Activated T-cell treated with anti-CD3 and anti-CD28 coated beads for 24 hours (primary cell): Measurements from ENCODE around the gene SPRY1.
A peak's percentile ranks its signal among the peaks of the same experiment; 100 is the strongest.

Source experiments
- DNase-seq: peaks from one replicate; pipeline ENCODE4 v3.0.0-alpha.2; 2020; ENCODE audit warnings: low read depth

SPRY1 gene

DNA sequence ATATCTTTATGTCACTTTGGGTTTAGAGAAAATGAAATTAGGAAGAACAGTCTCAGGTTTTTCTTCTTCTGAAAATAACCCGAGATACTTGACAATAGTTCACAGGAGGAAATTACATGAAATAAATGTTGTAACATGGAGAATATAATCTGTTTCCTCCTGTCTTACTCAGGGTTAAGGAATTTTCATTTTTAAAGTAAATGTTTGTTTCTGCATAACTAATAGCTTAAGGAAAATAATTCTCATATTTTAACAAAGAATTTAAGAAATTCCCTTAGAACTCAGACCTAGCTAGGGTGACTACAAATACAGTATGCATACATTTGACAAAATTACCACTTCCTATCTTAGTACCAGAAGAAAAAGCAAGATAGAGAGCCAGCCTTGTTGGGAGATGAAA lies 17.2 kb upstream of the SPRY1 start:
- DNase-seq: no peak

DNA sequence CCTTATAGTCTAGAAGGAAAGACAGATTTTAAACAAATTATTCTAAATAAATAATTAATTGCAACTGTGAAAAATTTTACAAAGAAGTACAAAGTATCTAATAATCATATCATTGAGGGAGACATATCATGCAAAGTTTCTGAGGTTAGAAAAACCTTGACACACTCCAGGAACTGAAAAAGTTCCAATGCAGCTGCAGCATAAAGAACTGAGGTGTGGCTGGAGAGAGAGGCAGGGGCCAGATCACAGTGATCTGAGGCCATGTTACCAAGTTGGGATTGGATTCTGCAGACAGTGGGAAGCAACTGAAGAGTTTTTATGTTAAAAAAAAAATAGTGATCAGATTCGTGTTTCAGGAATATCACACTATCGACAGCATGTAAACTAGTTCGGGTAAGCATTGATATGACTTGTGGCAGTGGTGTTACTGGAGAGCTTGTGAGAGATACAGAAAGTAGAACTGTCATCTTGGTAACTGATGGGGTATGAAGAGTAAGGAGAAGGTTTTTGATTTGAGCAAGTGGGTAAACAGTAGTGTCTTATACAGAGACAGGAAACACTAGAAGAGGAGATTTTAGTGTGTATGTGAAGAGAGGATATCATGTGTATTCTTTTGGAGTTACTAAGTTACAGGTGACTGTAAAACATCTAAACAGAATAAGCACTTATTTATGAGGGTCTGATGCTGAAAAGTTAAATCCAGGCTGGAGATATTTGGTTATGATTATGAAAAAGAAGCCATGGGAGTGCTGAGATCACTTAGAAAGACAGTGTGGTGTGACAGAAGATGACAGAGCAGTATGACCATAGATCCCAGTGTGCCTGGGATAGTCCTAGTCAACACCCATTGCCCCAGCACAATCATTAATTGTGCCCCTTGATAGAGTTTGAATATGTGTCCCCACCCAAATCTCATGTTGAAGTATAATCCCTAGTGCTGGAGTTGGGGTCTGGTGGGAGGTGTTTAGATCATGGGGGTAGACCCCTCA lies 15.6 kb upstream of the SPRY1 start:
- DNase-seq: no peak

DNA sequence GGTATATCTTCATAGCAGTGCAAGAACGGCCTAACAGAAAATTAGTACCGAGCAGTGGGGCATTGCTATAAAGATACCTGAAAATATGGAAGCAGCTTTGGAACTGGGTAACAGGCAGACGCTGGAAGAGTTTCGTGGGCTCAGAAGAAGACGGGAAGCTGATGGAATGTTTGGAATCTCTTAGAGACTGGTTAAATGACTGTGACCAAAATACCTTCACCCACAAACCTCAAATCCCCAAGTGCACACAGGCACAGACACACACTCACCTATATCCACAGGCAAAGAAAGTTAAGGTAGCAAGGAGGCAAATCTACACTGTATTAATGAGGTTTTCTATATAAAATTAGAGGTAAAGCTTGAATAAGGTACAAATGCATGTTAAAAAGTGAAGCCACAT lies 14.6 kb upstream of the SPRY1 start:
- DNase-seq: no peak

DNA sequence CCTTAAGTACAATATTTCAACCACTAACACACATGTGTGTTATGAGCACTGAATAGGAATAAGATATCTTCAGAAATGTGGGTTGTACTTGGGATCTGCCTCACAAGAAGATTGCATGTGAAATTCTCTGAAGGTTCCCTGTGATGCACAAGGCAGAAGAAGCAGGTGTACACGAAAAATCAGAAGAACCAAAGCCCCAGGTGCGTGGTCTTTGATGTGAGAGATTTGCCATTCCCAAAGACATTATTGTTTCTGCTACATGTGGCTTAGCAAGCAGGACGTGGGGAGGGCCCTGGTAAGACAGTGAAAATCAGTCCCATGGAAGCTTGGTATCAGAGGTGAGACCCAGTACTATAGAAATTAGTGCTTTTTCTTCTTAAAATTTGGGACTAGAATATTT lies 13.0 kb upstream of the SPRY1 start:
- DNase-seq: no peak

DNA sequence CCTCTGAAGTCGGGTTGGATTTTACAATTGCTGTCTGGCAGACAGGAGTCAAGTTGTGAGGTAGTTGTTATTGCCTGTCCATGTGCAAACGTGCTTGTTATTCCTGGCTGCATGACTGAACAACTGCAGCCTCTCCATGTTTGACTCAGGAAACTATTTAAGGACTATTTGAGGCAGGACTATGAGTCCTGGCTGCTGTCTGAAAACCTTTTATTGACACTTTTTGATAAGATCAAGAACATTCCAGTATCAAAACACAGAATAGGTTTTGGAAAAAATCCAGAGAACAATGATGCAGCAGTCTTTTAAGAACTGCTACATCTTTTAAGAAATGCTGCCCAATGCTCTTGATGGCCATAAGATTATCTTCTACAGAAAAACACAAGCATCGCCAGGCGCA lies 10.0 kb upstream of the SPRY1 start:
- no peak for DNase-seq

DNA sequence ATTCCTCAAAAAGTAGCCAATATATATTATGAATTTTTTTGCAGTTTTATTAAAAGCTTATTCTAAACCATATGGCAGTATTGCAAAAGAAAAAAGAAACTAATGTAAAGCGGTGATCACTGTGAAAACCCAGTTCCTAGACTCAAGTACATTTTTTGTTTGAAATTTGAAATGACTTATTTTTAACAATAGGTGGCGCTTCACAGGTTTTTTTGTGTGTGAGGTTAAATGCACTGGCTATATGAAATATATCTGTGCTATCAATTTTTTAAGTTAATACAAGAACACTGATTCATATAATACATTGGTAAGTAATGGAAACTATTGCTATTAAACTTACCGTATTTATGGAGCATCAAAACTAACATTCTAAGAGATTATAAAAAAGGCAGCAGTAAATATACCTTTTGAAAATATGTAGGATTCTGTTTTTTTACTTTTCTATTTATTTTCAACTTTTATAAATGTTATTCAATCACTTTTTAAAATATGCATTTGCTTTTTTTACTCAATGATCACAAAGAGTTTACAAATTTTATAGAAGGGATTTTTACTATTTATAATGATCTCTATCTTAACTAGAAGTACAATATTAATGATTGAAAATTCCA lies 5.6 kb upstream of the SPRY1 start:
- no peak for DNase-seq

DNA sequence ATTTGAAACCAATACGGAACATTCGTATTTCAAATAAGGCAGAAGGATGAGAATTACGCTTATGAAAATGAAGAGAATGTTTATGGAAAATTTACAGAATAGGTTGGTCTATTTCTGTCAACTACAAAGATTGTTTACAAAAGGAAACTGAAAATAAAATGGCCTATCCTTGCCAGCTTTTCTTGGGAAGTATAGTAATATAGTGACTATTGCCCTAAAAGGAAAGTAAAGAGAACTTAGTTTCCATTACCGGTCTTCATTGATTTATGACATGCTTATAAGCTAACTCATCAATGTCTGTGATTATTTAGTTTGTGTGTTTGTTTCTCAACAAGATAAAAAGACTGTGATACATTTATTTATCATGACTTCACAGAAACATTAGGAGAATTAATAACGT lies 2.9 kb upstream of the SPRY1 start:
- DNase-seq: no peak

DNA sequence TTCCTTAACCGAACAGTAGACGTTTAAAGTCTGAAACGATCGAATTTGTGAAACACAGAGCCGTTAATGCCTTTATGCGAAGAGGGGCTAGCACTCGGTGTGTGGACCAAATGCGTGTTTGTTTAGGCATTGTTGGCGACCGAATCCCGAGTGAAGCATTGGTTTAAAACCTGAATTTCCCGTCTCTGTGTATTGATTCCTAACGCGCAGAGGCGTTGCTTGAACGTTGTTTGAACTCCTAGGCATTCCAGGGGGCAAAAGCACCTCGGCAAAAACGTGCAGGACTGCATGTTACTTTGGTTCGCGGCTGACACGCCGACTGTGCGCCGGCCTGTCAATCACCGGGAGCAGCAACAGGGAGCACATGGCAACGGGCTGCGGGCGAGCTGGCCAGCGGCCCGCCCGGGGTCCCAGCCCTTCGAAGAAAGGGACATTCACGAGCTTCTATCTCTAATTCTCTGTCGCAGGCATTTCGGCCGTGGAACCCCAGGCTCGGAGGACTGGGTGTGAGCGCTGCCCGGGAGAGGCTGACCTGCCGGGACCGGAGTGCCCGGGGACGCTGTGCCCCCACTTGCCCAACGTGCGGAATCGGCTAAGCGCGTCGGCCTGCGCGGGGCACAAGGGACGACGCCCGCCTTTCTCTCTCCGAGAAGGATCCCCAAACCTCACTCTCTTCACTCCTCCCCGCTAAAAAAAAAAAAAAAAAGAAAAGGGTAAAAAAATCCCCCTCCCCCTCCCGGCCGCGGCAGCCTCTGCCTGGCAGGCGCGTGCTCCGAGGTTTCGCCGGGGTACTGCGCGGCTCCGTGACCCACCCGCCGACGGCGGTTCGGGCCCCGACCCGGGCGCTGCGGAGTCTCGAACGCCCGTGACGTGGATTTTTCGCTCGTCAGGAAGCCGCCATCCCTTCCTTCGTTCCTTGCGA lies 810 bp downstream of the SPRY1 start:
- DNase-seq: peak; percentile 23

DNA sequence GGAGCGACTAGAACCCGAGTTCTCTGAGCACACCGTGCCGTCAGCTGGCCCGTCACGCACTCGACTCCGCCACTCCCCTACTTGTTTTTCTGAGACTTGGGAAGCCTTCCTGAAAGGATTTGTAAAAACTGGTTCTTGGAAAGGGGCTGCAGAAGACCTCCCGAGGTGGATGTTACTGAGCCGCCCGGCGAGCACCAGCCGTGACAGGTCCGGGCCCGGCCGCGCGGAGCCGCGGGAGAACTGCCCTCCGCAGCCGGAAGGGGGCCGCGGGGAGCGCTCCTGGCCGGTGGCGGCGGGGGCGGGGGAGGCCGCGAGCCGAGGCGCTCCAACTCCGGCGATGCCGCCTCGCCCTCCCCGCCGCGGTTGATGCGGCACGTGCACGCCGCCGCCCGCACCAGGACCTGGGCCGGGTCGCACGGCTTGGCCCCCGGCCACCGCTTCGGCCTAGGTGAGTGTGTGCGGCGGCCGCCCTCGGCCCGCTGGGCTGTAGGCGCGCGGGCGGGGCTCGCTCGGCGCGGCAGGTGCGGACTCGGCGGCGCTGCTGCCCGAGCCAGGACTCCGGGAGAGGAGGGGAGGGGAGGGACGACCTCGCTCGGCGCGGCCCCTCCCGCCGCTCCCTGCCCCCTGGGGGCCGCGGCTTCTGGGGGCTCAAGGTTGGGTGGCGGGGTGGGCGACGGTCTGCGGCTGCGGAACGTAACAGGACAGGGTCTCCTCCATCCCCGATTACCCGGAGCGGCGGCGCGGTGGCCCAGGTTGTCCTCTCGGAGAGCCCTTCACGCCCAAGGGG lies 1.7 kb downstream of the SPRY1 start:
- peak; percentile 33 for DNase-seq

DNA sequence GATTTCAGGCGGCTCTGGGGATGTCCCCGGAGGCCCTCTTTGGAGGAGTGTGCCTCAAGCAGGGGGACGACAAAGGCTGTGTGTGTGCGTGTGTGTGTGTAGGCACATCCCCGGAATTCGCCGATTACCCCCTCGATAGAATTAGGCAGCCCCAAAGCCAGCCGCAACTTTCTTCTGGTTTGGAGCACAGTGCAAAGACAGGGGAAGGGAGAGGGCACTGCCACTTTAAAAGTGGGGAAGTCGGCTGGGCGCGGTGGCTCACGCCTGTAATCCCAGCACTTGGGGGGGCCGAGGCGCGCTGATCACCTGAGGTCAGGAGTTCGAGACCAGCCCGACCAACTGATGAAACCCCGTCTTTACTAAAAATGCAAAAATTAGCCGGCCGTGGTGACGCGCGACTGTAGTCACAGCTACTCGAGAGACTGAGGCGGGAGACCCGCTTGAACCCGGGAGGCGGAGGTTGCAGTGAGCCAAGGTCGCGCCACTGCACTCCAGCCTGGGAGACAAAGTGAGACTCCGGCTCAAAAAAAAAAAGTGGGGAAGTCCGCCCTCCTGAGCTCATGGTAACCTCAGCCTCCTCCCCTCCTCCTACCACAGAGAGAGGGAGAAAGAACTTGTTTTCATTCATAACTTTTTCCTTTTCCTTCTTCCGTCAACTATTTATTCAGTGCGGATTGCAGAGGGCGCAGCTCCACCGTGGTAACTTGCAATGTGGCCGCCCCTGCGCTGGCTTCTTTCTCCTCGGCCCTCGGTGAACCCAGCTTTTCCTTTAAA lies 2.4 kb downstream of the SPRY1 start:
- DNase-seq: peak; percentile 39

DNA sequence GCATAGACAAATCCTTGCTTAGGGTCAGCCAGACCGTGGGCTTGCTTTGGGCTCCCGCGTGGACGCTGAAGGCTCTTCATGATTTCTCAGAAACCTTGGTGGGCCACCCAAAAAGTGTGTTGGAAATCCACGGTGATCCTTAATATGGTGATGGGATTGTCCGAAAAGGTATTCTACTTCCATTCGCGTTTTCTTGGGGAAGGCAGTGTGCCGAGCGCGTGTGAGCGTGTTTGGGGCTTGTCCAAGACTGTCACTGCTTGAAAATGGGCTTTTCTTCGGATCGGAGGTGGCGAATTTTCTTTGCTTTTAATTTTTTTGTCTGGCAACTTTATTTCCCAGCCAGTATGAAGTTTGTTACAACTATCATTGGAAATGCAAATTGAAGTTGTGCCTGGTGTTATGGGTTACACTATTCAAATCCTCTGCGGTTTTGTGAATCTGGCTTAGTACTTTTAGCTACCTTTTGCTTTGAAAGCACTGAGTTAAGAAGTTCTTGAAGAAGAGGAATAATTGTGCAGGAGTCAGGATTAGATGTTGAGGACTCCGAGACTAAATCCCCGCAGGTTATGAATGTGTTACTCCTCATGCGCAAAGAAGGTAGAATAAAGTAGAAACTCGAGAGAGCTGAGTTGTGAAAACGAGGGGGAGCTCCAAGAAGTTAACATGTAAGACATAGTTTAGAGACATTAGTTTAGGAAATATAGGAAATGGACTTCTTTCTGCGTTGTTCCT lies 3.2 kb downstream of the SPRY1 start:
- DNase-seq: no peak

DNA sequence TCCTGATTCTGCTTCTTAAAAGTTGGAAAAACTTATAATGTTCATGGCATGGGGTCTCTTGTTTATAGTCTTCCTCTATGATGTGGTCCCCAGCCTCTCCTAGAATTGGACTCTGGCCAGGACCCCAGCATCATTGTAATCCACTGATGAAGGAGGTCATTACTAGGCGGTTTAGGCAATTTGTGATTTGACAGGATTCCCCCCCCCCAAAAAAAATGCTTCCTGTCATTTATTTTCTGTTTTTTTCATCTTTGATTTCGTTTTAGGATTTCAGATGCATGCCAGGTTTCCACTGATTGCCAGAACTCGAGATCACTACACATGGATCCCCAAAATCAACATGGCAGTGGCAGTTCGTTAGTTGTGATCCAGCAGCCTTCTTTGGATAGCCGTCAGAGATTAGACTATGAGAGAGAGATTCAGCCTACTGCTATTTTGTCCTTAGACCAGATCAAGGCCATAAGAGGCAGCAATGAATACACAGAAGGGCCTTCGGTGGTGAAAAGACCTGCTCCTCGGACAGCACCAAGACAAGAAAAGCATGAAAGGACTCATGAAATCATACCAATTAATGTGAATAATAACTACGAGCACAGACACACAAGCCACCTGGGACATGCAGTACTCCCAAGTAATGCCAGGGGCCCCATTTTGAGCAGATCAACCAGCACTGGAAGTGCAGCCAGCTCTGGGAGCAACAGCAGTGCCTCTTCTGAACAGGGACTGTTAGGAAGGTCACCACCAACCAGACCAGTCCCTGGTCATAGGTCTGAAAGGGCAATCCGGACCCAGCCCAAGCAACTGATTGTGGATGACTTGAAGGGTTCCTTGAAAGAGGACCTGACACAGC lies 4.9 kb downstream of the SPRY1 start:
- no peak for DNase-seq

DNA sequence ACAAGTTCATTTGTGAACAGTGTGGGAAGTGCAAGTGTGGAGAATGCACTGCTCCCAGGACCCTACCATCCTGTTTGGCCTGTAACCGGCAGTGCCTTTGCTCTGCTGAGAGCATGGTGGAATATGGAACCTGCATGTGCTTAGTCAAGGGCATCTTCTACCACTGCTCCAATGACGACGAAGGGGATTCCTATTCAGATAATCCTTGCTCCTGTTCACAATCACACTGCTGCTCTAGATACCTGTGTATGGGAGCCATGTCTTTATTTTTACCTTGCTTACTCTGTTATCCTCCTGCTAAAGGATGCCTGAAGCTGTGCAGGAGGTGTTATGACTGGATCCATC lies 5.5 kb downstream of the SPRY1 start:
- DNase-seq: no peak

DNA sequence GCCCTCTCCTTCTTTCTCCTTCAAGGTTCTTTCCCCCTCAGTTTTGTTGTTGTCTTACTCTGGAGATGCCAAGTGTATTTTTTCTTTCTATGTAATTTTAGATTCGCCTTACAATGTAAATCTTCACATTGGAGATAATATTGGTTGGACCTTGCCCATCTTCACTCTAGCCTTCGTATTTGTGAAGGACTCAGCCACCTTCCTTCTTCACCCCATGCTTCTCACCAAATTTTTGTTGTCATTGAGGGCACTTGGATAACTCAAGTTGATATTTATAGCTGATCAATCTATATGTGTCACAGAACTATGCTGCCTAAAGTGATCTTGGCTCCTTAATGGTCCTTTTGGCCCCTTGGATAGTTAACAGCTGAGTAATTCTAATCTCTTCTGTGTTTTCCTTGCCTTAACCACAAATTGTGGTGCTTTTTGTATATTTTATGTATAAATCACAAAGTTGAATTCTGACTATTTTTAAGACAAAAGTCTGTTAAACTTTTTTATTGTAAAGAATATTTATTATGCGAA lies 6.5 kb downstream of the SPRY1 start:
- no peak for DNase-seq

DNA sequence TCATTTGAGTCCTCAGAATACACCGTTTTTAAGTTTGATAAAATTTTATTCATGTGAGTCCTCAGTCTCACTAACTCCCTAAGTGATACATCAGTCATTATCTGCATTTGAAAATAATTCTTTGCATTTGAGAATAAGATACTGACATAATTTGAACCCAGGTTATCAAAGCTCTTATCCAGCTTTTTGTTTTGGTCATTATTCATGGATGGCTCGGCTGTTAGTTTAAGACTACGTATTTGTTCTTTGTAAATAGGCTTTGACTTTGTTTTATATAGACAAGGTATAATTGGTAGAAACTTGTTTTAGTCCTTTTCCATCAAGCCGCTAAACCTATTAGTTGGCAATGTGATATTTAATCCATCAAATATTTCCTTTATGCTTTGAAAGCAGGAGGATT lies 7.9 kb downstream of the SPRY1 start:
- no peak for DNase-seq

DNA sequence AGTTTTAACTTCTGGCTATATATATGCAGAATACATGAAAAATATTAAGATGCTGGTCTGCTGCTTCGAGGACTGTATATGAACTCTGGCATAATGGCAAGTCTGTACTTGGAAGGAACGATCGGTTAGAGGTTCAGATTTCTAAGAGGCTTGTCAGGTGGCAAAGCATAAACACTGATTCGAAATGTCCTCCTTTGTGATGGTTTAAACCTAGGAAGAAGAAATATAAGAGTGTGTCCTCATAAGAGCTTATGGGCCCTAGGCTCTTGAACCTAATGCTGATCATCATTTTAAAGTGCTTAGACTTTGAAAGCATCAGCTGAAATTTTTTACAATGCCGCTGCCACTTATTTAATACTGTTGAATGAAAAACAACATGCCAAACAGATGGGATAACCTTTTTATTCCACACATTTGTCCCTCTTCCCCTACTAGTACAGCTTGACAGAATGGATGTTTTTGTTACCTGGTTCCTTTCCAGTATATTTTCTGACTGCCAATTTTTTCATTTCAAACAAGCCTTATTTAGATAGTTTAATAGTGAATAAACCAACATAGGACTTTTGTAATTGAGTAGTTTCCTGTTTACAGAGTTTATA lies 8.8 kb downstream of the SPRY1 start:
- DNase-seq: no peak

DNA sequence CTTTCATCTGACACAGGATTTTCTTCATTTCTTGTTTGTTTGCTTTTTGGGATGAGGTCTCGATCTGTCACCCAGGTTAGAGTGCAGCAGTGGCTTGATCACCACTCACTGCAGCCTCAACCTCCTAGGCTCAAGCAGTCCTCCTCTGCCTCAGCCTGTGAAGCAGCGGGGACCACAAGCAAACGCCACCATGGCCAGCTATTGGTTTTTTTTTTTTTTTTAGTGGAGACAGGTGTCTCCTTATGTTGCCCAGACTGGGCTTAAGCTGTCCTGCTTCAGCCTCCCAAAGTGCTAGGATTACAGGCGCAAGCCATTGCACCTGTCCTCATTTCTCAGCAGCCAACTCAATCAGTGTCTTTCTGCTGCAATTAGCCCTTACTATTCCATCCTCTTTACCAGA lies 10.3 kb downstream of the SPRY1 start:
- no peak for DNase-seq

DNA sequence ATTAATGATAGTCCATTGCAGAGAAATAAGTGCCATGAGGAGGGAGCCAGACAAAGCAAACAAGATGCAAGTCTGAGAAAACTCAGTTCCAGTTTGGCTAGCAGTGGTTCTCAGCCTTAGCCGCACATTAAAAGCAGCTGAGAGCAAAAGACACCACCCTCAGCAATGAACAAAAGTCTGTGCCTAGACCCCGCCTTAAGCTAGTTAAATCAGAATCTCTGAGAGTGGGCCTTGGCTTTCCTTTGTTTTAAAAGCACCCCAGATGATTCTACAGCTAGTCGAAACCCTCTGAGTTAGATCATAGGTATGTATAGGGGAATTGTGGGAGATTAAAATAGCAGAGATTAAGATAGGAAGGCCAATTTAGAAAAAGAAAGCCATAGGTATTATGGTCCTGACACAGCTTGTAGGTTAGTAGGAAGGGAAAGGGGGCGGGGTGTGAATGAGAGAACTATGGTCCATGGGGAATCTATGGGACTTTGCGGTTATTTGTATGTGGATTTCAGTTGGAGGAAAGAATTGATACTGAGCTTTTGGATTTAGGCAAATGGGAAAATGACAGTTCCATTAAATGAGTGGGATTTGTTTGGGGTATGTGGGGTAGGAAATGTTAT lies 12.0 kb downstream of the SPRY1 start:
- DNase-seq: no peak
